ENCODE measurements around the gene GPR3.

Gene GPR3

DNA sequence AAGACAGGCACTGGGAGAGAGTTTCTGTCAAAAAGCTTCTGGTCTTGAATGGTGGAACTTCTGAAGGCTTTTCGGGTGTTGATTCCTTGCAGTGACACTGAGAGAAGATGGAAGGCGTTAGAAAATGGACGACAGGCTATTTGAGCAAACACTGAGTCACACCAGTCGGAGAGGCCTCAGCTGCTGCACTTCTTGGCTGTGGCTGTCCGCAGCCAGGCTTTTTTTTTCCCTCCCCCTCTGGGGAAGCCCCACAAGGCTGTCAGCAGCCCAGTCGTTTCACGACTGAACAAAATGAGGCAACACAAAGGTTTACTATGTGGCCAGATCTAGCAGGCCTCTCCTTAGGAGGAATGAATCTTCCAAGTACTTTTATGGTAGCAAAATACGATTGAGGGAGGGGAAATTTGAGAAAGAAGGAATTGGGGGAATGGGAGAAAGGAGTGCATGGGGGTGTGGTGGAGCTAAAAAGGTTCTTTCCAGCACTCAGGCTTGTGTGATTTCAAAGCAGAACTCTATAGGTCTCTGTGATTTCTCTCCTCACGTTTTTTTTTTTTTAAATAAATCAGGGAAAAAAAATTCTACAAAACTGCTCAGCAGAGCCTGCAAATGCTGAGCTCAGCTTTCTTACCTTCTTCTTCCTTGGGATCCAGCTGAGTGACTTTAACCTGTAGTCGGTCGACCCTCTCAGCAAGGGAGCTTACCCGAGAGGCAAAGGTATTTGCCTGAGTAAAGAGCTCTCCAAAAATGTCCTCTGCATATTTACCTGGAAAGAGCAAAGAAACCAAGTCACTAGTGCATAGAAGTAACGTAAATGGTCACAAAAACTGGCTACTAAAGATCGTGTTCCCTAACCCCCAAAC, 26.1 kb downstream of the GPR3 start:
- H2AFZ ChIP-seq: no peak overlapping the region
- TF ChIP-seq CTCF (IDR thresholded peaks at IDR 0.05): no peak
- H3K36me3 ChIP-seq (ENCODE audit: control insufficient read depth, insufficient read depth, low read length): no peaks in the 10 kb centered on the region
- H3K9me3 ChIP-seq (ENCODE audit: control insufficient read depth, low read length): no peaks in the 10 kb centered on the region
- no peak overlapping the region for H3K4me2 ChIP-seq (ENCODE audit: low read length)
- H3K27me3 ChIP-seq (ENCODE audit: control insufficient read depth, insufficient read depth, low read length): no peaks in the 10 kb centered on the region
- no peak overlapping the region for H3K27ac ChIP-seq
- H3K9ac ChIP-seq: no peak overlapping the region
- peaks cover 4% of the 10 kb centered on the region for H3K79me2 ChIP-seq
- no peak overlapping the region for H3K4me3 ChIP-seq (ENCODE audit: low read depth, low read length)
- peaks cover 6% of the 10 kb centered on the region for H3K4me1 ChIP-seq

DNA sequence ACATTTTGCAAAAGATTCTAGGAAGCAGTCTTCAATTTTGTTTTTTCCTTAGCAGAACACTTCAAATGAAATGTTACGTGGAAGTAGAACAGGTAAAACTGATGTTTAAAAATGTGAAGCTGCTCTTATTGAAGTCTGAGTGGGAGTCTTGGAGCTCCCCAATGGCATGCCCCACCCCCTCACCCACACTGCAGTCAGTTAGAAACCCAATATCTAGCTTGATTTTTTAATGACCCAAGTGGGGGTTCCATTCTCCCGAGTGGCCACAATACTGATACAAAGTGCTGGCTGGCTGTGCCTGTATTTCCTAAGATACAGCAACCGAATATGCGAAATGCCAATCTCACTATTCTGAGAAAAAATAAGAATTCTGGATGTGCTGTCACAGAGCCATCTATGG, 31.3 kb downstream of the GPR3 start:
- Histone ChIP-seq H3K9ac (no peak overlapping the region), H3K4me3 (ENCODE audit: low read depth, low read length) (no peak overlapping the region), H3K27ac (no peak overlapping the region), H3K9me3 (ENCODE audit: control insufficient read depth, low read length) (no peaks in the 10 kb centered on the region), H3K27me3 (ENCODE audit: control insufficient read depth, insufficient read depth, low read length) (no peaks in the 10 kb centered on the region), H2AFZ (no peak overlapping the region), H3K36me3 (ENCODE audit: control insufficient read depth, insufficient read depth, low read length) (no peaks in the 10 kb centered on the region), H3K79me2 (peaks cover 14% of the 10 kb centered on the region), H3K4me2 (ENCODE audit: low read length) (no peak overlapping the region), H3K4me1 (no peaks in the 10 kb centered on the region)
- TF ChIP-seq CTCF (IDR thresholded peaks at IDR 0.05): no peak

DNA sequence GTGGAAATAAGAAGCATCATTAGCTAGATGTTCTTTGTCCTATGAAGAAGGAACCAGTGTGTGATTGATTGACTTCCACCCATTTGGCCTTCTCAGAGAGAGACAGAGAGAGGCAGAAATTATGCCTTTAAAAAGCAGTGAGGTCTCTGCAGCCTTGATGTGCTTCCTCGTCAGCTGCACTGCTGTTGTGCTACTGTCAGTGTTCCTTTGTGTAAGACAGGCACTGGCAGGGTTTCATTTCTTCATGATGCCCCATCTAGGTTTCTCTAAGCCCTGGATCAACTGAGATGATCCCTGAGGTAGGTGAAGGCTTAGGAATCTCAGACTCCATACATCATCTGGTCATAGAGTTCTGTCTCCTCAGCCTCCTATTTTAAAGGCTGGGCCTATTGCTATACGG, 34.9 kb downstream of the GPR3 start:
- Histone ChIP-seq H3K79me2 (peaks cover 13% of the 10 kb centered on the region), H3K27ac (no peak overlapping the region), H2AFZ (no peak overlapping the region), H3K4me3 (ENCODE audit: low read depth, low read length) (no peak overlapping the region), H3K4me2 (ENCODE audit: low read length) (no peak overlapping the region), H3K4me1 (peaks cover 3% of the 10 kb centered on the region), H3K9ac (no peak overlapping the region), H3K27me3 (ENCODE audit: control insufficient read depth, insufficient read depth, low read length) (no peaks in the 10 kb centered on the region), H3K9me3 (ENCODE audit: control insufficient read depth, low read length) (no peaks in the 10 kb centered on the region), H3K36me3 (ENCODE audit: control insufficient read depth, insufficient read depth, low read length) (no peaks in the 10 kb centered on the region)
- TF ChIP-seq CTCF (IDR thresholded peaks at IDR 0.05): no peak

- Histone ChIP-seq H3K4me2 (ENCODE audit: low read length) (no peak overlapping the region), H3K4me3 (ENCODE audit: low read depth, low read length) (no peak overlapping the region), H3K4me1 (peaks cover 3% of the 10 kb centered on the region), H3K9ac (no peak overlapping the region), H3K27me3 (ENCODE audit: control insufficient read depth, insufficient read depth, low read length) (no peaks in the 10 kb centered on the region), H3K36me3 (ENCODE audit: control insufficient read depth, insufficient read depth, low read length) (no peaks in the 10 kb centered on the region), H3K27ac (no peak overlapping the region), H3K79me2 (peaks cover 13% of the 10 kb centered on the region), H2AFZ (no peak overlapping the region), H3K9me3 (ENCODE audit: control insufficient read depth, low read length) (no peaks in the 10 kb centered on the region)
- TF ChIP-seq CTCF (IDR thresholded peaks at IDR 0.05): no peak
These were observed 35.4 kb downstream of the GPR3 start for GRCh38 chr1:27427816-27428315.
